Measurements from ENCODE around the gene GPATCH4.
"Not testable (repeated sequence)": the region's sequence is repeated elsewhere in the genome, so short reads cannot be mapped to it uniquely, and the experiment has no call there.

The GPATCH4 gene

GRCh38 chr1:156553860-156554485 lies 47.3 kb downstream of the GPATCH4 start:
- no peaks in the 10 kb centered on the region for H3K27me3 ChIP-seq (ENCODE audit: control insufficient read depth, insufficient read depth, low read length)
- H2AFZ ChIP-seq: no peak overlapping the region
- H3K27ac ChIP-seq: no peak overlapping the region
- no peaks in the 10 kb centered on the region for H3K9me3 ChIP-seq (ENCODE audit: control insufficient read depth, low read length)
- H3K4me1 ChIP-seq: no peaks in the 10 kb centered on the region
- H3K9ac ChIP-seq: no peak overlapping the region
- no peaks in the 10 kb centered on the region for H3K36me3 ChIP-seq (ENCODE audit: control insufficient read depth, insufficient read depth, low read length)
- H3K4me2 ChIP-seq (ENCODE audit: low read length): no peak overlapping the region
- TF ChIP-seq, protein P1, sequence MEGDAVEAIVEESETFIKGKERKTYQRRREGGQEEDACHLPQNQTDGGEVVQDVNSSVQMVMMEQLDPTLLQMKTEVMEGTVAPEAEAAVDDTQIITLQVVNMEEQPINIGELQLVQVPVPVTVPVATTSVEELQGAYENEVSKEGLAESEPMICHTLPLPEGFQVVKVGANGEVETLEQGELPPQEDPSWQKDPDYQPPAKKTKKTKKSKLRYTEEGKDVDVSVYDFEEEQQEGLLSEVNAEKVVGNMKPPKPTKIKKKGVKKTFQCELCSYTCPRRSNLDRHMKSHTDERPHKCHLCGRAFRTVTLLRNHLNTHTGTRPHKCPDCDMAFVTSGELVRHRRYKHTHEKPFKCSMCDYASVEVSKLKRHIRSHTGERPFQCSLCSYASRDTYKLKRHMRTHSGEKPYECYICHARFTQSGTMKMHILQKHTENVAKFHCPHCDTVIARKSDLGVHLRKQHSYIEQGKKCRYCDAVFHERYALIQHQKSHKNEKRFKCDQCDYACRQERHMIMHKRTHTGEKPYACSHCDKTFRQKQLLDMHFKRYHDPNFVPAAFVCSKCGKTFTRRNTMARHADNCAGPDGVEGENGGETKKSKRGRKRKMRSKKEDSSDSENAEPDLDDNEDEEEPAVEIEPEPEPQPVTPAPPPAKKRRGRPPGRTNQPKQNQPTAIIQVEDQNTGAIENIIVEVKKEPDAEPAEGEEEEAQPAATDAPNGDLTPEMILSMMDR (IDR thresholded peaks at IDR 0.05): no peak
- H3K79me2 ChIP-seq: no peaks in the 10 kb centered on the region
- H3K4me3 ChIP-seq (ENCODE audit: low read depth, low read length): no peak overlapping the region

GRCh38 chr1:156552937-156553336 lies 48.3 kb downstream of the GPATCH4 start:
- not testable (repeated sequence) for H3K4me3 ChIP-seq (ENCODE audit: low read depth, low read length); H3K9ac ChIP-seq; H3K9me3 ChIP-seq (ENCODE audit: control insufficient read depth, low read length); H3K27ac ChIP-seq; H3K4me1 ChIP-seq; H2AFZ ChIP-seq; H3K27me3 ChIP-seq (ENCODE audit: control insufficient read depth, insufficient read depth, low read length); H3K79me2 ChIP-seq; H3K4me2 ChIP-seq (ENCODE audit: low read length); H3K36me3 ChIP-seq (ENCODE audit: control insufficient read depth, insufficient read depth, low read length)

DNA sequence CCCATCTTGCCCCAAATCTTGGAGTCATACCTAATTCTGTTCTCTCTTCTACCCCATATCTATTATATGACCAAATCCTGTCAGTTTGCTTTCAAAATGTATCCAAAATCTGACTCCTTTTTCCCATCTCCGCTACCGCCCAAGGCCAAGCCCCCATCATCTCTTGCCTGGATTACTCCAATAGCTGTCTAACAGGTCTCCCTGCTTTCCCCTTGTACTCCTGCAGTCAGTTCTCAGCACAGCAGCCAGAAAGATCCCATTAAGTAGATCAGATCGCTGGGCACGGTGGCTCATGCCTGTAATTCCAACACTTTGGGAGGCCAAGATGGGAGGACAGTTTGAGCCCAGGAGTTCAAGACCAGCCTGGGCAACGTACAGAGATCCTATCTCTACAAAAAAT lies 48.8 kb downstream of the GPATCH4 start:
- no peak overlapping the region for H3K9ac ChIP-seq
- H3K27ac ChIP-seq: no peak overlapping the region
- no peaks in the 10 kb centered on the region for H3K4me1 ChIP-seq
- H3K4me3 ChIP-seq (ENCODE audit: low read depth, low read length): no peak overlapping the region
- H3K36me3 ChIP-seq (ENCODE audit: control insufficient read depth, insufficient read depth, low read length): no peaks in the 10 kb centered on the region
- H3K79me2 ChIP-seq: no peaks in the 10 kb centered on the region
- no peaks in the 10 kb centered on the region for H3K9me3 ChIP-seq (ENCODE audit: control insufficient read depth, low read length)
- TF ChIP-seq, protein P1 (IDR thresholded peaks at IDR 0.05): no peak
- no peak overlapping the region for H3K4me2 ChIP-seq (ENCODE audit: low read length)
- no peaks in the 10 kb centered on the region for H3K27me3 ChIP-seq (ENCODE audit: control insufficient read depth, insufficient read depth, low read length)
- H2AFZ ChIP-seq: no peak overlapping the region

GRCh38 chr1:156551869-156552268 lies 49.4 kb downstream of the GPATCH4 start:
- Histone ChIP-seq H3K9ac (no peak overlapping the region), H3K27me3 (ENCODE audit: control insufficient read depth, insufficient read depth, low read length) (no peaks in the 10 kb centered on the region), H3K79me2 (no peaks in the 10 kb centered on the region), H2AFZ (no peak overlapping the region), H3K4me2 (ENCODE audit: low read length) (no peak overlapping the region), H3K9me3 (ENCODE audit: control insufficient read depth, low read length) (no peaks in the 10 kb centered on the region), H3K4me1 (no peaks in the 10 kb centered on the region), H3K4me3 (ENCODE audit: low read depth, low read length) (no peak overlapping the region), H3K27ac (no peak overlapping the region), H3K36me3 (ENCODE audit: control insufficient read depth, insufficient read depth, low read length) (no peaks in the 10 kb centered on the region)
- TF ChIP-seq, protein P1 (IDR thresholded peaks at IDR 0.05): no peak

GRCh38 chr1:156551066-156551643 lies 50.1 kb downstream of the GPATCH4 start:
- H3K9me3 ChIP-seq (ENCODE audit: control insufficient read depth, low read length): no peaks in the 10 kb centered on the region
- H3K4me2 ChIP-seq (ENCODE audit: low read length): no peak overlapping the region
- H3K9ac ChIP-seq: no peak overlapping the region
- H3K79me2 ChIP-seq: no peaks in the 10 kb centered on the region
- no peak overlapping the region for H3K27ac ChIP-seq
- no peaks in the 10 kb centered on the region for H3K36me3 ChIP-seq (ENCODE audit: control insufficient read depth, insufficient read depth, low read length)
- no peak overlapping the region for H3K4me3 ChIP-seq (ENCODE audit: low read depth, low read length)
- H2AFZ ChIP-seq: no peak overlapping the region
- H3K4me1 ChIP-seq: no peaks in the 10 kb centered on the region
- TF ChIP-seq, protein P1 (IDR thresholded peaks at IDR 0.05): no peak
- H3K27me3 ChIP-seq (ENCODE audit: control insufficient read depth, insufficient read depth, low read length): no peaks in the 10 kb centered on the region

Data from parathyroid adenoma (tissue), 2 donors.